BLaER1 (cell line): ENCODE measurements around the gene SPC24.
"Not testable (repeated sequence)": the region's sequence is repeated elsewhere in the genome, so short reads cannot be mapped to it uniquely, and the experiment has no call there.

ENCODE experiments used
- H3K27ac ChIP-seq: shearing (Covaris generic); formaldehyde crosslinking; 2 replicates; pipeline ENCODE4 v1.8.1; 2022
- H3K27me3 ChIP-seq: shearing (Covaris generic); formaldehyde crosslinking; 2 replicates; pipeline ENCODE4 v1.8.1; 2022
- H3K36me3 ChIP-seq: shearing (Covaris generic); formaldehyde crosslinking; 2 replicates; pipeline ENCODE4 v1.8.1; 2022
- H3K4me1 ChIP-seq: shearing (Covaris generic); formaldehyde crosslinking; 2 replicates; pipeline ENCODE4 v1.8.1; 2022
- H3K4me2 ChIP-seq: shearing (Covaris generic); formaldehyde crosslinking; 2 replicates; pipeline ENCODE4 v1.8.1; 2022
- H3K4me3 ChIP-seq: shearing (Covaris generic); formaldehyde crosslinking; 2 replicates; pipeline ENCODE4 v1.8.1; 2022
- H3K9ac ChIP-seq: shearing (Covaris generic); formaldehyde crosslinking; 2 replicates; pipeline ENCODE4 v1.8.1; 2022
- H3K9me3 ChIP-seq: shearing (Covaris generic); formaldehyde crosslinking; 2 replicates; pipeline ENCODE4 v1.8.1; 2022
- H4K20me1 ChIP-seq: shearing (Covaris generic); formaldehyde crosslinking; 2 replicates; pipeline ENCODE4 v1.8.1; 2022
- Cebpa-rat ChIP-seq: shearing (Covaris generic); IDR thresholded peaks from 2 replicates; pipeline ENCODE4 v1.8.1; 2022

Gene SPC24

GRCh38 chr19:11179716-11180297 lies 24.2 kb upstream of the SPC24 start:
- Histone ChIP-seq H3K4me2 (peak overlapping the region; percentile 75), H3K9ac (peak overlapping the region; percentile 35)

GRCh38 chr19:11179145-11179465 lies 23.5 kb upstream of the SPC24 start:
- not testable (repeated sequence) for H3K27me3 ChIP-seq, H3K9ac ChIP-seq, H3K4me3 ChIP-seq

More at GRCh38 chr19:11179716-11180297, 24.2 kb upstream of the SPC24 start:
- Histone ChIP-seq H3K4me3 (no peak overlapping the region), H3K36me3 (peaks cover 55% of the 10 kb centered on the region), H4K20me1 (no peaks in the 10 kb centered on the region; the same call in 1 of the 2 replicates), H3K4me1 (peaks cover 23% of the 10 kb centered on the region), H3K9me3 (peaks cover 9% of the 10 kb centered on the region), H3K27me3 (no peaks in the 10 kb centered on the region), H3K27ac (peak overlapping the region; percentile 18; the same call in 1 of the 2 replicates)
- no peak for TF ChIP-seq Cebpa-rat

GRCh38 chr19:11177592-11177991 lies 22.0 kb upstream of the SPC24 start:
- no peaks in the 10 kb centered on the region; the same call in 1 of the 2 replicates for H4K20me1 ChIP-seq
- no peaks in the 10 kb centered on the region for H3K9me3 ChIP-seq
- no peaks in the 10 kb centered on the region for H3K27me3 ChIP-seq
- no peak overlapping the region for H3K27ac ChIP-seq
- H3K36me3 ChIP-seq, result peaks cover 57% of the 10 kb centered on the region
- H3K9ac ChIP-seq, result no peak overlapping the region
- no peak overlapping the region for H3K4me3 ChIP-seq
- TF ChIP-seq Cebpa-rat, result no peak
- H3K4me1 ChIP-seq, result peaks cover 23% of the 10 kb centered on the region
- H3K4me2 ChIP-seq, result no peak overlapping the region

More at GRCh38 chr19:11179145-11179465, 23.5 kb upstream of the SPC24 start:
- H3K4me2 ChIP-seq, result peak overlapping the region; percentile 75
- not testable (repeated sequence) for H3K9me3 ChIP-seq, H4K20me1 ChIP-seq, H3K27ac ChIP-seq
- peaks cover 23% of the 10 kb centered on the region for H3K4me1 ChIP-seq
- peaks cover 55% of the 10 kb centered on the region for H3K36me3 ChIP-seq

- Histone ChIP-seq H4K20me1 (no peaks in the 10 kb centered on the region; the same call in 1 of the 2 replicates), H3K4me2 (no peak overlapping the region), H3K4me1 (peaks cover 23% of the 10 kb centered on the region), H3K27me3 (no peaks in the 10 kb centered on the region), H3K36me3 (peaks cover 61% of the 10 kb centered on the region), H3K4me3 (no peak overlapping the region), H3K9ac (no peak overlapping the region), H3K9me3 (no peaks in the 10 kb centered on the region), H3K27ac (no peak overlapping the region)
- no peak for TF ChIP-seq Cebpa-rat
These were observed 21.0 kb upstream of the SPC24 start for GRCh38 chr19:11176466-11177193.

- no peak overlapping the region for H3K4me3 ChIP-seq
- H3K9ac ChIP-seq, result no peak overlapping the region
- peaks cover 65% of the 10 kb centered on the region for H3K36me3 ChIP-seq
- no peaks in the 10 kb centered on the region; the same call in 1 of the 2 replicates for H4K20me1 ChIP-seq
- H3K4me1 ChIP-seq, result peaks cover 23% of the 10 kb centered on the region
- no peak for TF ChIP-seq Cebpa-rat
- H3K27me3 ChIP-seq, result no peaks in the 10 kb centered on the region
- no peak overlapping the region for H3K27ac ChIP-seq
- H3K4me2 ChIP-seq, result no peak overlapping the region
- H3K9me3 ChIP-seq, result no peaks in the 10 kb centered on the region
These were observed 20.3 kb upstream of the SPC24 start for GRCh38 chr19:11175920-11176319.

- Histone ChIP-seq H3K4me1 (peaks cover 9% of the 10 kb centered on the region), H3K36me3 (peaks cover 80% of the 10 kb centered on the region), H3K9ac (no peak overlapping the region), H3K27me3 (no peaks in the 10 kb centered on the region), H3K9me3 (no peaks in the 10 kb centered on the region), H3K4me3 (no peak overlapping the region), H3K4me2 (no peak overlapping the region), H3K27ac (no peak overlapping the region), H4K20me1 (no peaks in the 10 kb centered on the region)
- no peak for TF ChIP-seq Cebpa-rat
These were observed 18.8 kb upstream of the SPC24 start for GRCh38 chr19:11174336-11174735.

GRCh38 chr19:11173516-11174155 lies 18.1 kb upstream of the SPC24 start:
- peaks cover 84% of the 10 kb centered on the region for H3K36me3 ChIP-seq
- no peak overlapping the region for H3K4me2 ChIP-seq
- H3K4me3 ChIP-seq, result no peak overlapping the region

GRCh38 chr19:11172576-11172975 lies 17.0 kb upstream of the SPC24 start:
- no peaks in the 10 kb centered on the region for H3K4me1 ChIP-seq
- no peak overlapping the region for H3K4me3 ChIP-seq
- H3K27me3 ChIP-seq, result no peaks in the 10 kb centered on the region
- H4K20me1 ChIP-seq, result no peaks in the 10 kb centered on the region
- no peak overlapping the region for H3K9ac ChIP-seq
- H3K9me3 ChIP-seq, result no peaks in the 10 kb centered on the region
- no peak for TF ChIP-seq Cebpa-rat
- H3K4me2 ChIP-seq, result no peak overlapping the region
- no peak overlapping the region for H3K27ac ChIP-seq
- H3K36me3 ChIP-seq, result peaks cover 85% of the 10 kb centered on the region

More at GRCh38 chr19:11173516-11174155, 18.1 kb upstream of the SPC24 start:
- no peak for TF ChIP-seq Cebpa-rat
- Histone ChIP-seq H3K9me3 (no peaks in the 10 kb centered on the region), H3K9ac (no peak overlapping the region), H3K27ac (no peak overlapping the region), H3K4me1 (peaks cover 2% of the 10 kb centered on the region), H4K20me1 (no peaks in the 10 kb centered on the region), H3K27me3 (no peaks in the 10 kb centered on the region)

- no peak overlapping the region for H3K4me3 ChIP-seq
- no peaks in the 10 kb centered on the region for H4K20me1 ChIP-seq
- no peaks in the 10 kb centered on the region for H3K4me1 ChIP-seq
- H3K9ac ChIP-seq, result no peak overlapping the region
- no peaks in the 10 kb centered on the region for H3K27me3 ChIP-seq
- TF ChIP-seq Cebpa-rat, result no peak
- H3K36me3 ChIP-seq, result peaks cover 86% of the 10 kb centered on the region
- no peak overlapping the region for H3K27ac ChIP-seq
- no peaks in the 10 kb centered on the region for H3K9me3 ChIP-seq
- no peak overlapping the region for H3K4me2 ChIP-seq
These were observed 15.6 kb upstream of the SPC24 start for GRCh38 chr19:11171144-11171543.
